T47D (cell line): Measurements from ENCODE around the gene RNF225.
"Not testable (repeated sequence)": the region's sequence is repeated elsewhere in the genome, so short reads cannot be mapped to it uniquely, and the experiment has no call there.

Experiments used
- DNase-seq, 2 experiments: peaks; one replicate each; pipeline versions ENCODE4 v3.0.0 to v3.0.0-alpha.2; 2011 to 2012; ENCODE audit warnings: low read depth in 1 of 2, low spot score in 1 of 2
- JUND ChIP-seq: IDR thresholded peaks from 2 replicates; pipeline ENCODE4 v1.6.1; 2012; ENCODE audit warnings: low read depth
- in situ Hi-C: cut with HindIII; loops from 2 replicates; pipeline ENCODE4 v1.10.0; 2016; ENCODE audit warnings: low sequenced_read_pairs, low pct_unique_long_range_greater_than_20kb

The RNF225 gene

GRCh38 chr19:58398545-58398944 is 3.1 kb downstream of the RNF225 start:
- DNase-seq = no peak
- TF ChIP-seq JUND = no peak
- in situ Hi-C loops = no loop called here

GRCh38 chr19:58399903-58400302 is 4.4 kb downstream of the RNF225 start:
- no peak for DNase-seq
- in situ Hi-C loops = no loop called here
- TF ChIP-seq JUND = no peak

- TF ChIP-seq JUND = no peak
- in situ Hi-C loops = no loop called here
- no peak for DNase-seq
These were observed 5.0 kb downstream of the RNF225 start for GRCh38 chr19:58400316-58400915.

GRCh38 chr19:58400916-58401839 is 5.7 kb downstream of the RNF225 start:
- peak; percentile 98 to 99 for DNase-seq
- in situ Hi-C loops = no loop called here
- TF ChIP-seq JUND = no peak

GRCh38 chr19:58401840-58402421 is 6.5 kb downstream of the RNF225 start:
- DNase-seq = no peak
- TF ChIP-seq JUND = no peak
- in situ Hi-C loops = no loop called here

- in situ Hi-C loops, DNase-seq: not testable (repeated sequence)
These were observed 8.5 kb downstream of the RNF225 start for GRCh38 chr19:58403920-58404478.

- peak in 1 of 2 experiments; percentile 48 for DNase-seq
- TF ChIP-seq JUND = no peak
- in situ Hi-C loops = no loop called here
These were observed 11.6 kb downstream of the RNF225 start for GRCh38 chr19:58406818-58407657.

- TF ChIP-seq JUND = no peak
- no peak for DNase-seq
- in situ Hi-C loops = no loop called here
These were observed 12.2 kb downstream of the RNF225 start for GRCh38 chr19:58407658-58408151.

GRCh38 chr19:58408152-58409009 is 12.9 kb downstream of the RNF225 start, which contains the start of gene ZNF584:
ZNF584 (plus strand) TSS chr19:58408649; CDS start chr19:58409148, 499 bp downstream.
- in situ Hi-C loops = no loop called here
- no peak for TF ChIP-seq JUND
- DNase-seq = peak; percentile 88

GRCh38 chr19:58409010-58409790 is 13.7 kb downstream of the RNF225 start:
- DNase-seq = peak in 1 of 2 experiments; percentile 40

More at GRCh38 chr19:58409010-58409790, 13.7 kb downstream of the RNF225 start:
- in situ Hi-C loops = no loop called here
- TF ChIP-seq JUND = no peak
